Measurements from ENCODE around the gene ASGR2. TPM values are rescaled to one million over a fixed set of nuclear protein-coding genes. Genes with fewer than 3 reads are reported as not detected.

The ASGR2 gene
- total RNA-seq, 2 experiments from 2014 or later, result not detected

DNA sequence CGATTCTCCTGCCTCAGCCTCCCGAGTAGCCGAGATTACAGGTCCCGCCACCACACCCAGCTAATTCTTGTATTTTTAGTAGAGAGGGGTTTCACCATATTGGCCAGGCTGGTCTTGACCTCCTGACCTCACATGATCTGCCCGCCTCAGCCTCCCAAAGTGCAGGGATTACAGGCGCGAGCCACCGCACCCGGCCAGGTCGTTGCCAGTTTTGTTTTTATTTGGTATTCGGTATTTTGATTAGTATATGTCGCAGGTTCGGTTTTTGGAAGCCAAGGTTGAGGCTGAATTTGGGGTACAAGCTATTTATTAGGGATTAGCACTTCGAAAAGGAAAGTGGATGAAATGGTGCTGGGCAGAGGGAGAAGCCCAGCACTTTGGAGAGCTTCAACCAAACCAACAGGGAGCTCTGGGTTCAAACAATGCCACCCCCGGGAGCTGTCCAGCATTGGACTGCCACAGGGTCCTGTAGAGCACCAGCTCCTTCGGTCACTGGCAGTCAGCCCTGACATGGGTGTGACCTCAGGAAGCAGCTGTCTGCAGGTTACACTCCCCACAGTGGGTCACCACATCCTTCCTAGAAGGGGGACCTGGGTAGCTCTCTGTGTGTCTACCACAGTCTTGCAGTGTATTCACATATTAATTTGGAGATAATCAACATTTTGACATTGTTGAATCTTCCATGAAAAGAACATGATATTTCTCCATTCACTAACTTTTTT, 33.1 kb downstream of the ASGR2 start:
- Mint-ChIP-seq H3K4me1 (peaks cover 34% of the 10 kb centered on the region), H3K27ac (no peak overlapping the region), H3K27me3 (peaks cover 20% of the 10 kb centered on the region), H3K4me3 (no peak overlapping the region), H3K9me3 (no peaks in the 10 kb centered on the region), H3K36me3 (ENCODE audit: low read depth) (peaks cover 2% of the 10 kb centered on the region)
- ChIA-PET POLR2A (no interaction called here), CTCF (no interaction called here)
- DNase-seq, result peak; percentile 62

DNA sequence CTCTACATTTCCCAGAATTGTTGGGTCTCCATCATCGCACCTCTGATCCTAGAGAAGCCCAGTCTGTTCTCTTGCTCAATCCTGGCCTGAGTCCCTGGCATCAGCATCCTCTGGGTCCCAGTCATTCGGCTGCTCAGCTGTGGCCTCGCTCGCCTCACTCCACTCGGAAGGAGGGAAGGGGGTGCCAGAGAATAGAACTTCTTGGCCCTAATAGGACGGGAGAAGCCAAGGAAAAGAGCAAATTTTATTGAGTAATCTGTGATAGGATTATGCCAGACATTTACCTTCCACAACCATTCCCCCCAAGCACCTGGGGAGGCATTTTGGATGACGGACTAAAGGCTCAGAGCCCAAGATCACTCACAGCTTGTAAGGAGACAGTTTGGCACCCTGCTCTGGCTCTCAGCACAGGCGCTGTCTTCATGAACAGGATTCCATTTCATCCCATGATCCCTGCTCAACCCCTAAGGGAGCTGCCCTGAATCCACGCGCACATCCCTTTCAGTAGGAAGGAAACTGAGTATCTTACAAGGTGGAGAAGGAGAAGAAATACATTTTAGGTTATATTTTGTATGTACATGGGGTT, 34.1 kb downstream of the ASGR2 start:
- POLR2A ChIA-PET, result no interaction called here
- no peak for DNase-seq
- CTCF ChIA-PET, result no interaction called here
- no peaks in the 10 kb centered on the region for H3K9me3 Mint-ChIP-seq
- peaks cover 16% of the 10 kb centered on the region for H3K27me3 Mint-ChIP-seq
- no peak overlapping the region for H3K27ac Mint-ChIP-seq
- H3K4me1 Mint-ChIP-seq, result peaks cover 34% of the 10 kb centered on the region
- no peak overlapping the region for H3K4me3 Mint-ChIP-seq
- H3K36me3 Mint-ChIP-seq (ENCODE audit: low read depth), result peaks cover 2% of the 10 kb centered on the region

DNA sequence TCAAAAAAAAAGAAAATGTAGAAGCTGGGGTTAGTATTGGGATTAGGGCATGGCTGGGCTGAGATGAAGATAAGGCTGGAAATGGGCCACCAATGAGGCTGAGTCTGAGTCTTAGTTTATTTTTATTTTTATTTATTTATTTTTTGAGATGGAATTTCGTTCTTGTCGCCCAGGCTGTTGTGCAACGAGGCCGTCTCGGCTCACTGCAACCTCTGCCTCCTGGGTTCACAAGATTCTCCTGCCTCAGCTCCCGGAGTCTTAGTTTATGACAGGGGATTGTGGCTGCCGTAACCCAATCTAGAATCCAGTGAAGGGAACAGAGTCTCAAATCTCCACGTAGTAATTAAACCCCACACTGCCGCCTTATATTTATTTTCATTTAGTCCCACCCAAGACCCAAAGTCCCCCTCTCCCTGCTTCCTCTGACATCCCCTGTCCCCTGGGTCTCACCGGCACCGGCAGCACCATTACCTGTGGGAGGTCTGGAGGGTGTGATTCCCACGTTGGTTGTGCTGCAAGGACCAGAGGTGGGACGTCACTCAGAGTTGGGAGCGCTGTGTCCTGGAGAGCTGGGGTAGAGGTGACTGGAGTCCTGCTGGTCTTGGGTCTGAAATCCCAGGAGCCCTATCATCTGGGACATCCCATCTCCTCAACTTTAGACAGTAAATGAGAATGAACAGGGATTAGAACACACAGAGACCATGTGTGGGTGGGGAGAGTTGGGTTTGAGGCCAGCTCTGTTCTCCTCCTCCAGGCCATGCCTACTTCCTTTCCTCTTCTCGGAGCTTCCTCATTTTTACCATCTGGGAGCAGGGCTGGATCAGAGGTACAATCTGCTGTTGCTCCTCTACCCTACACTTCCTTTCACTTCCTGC, 34.8 kb downstream of the ASGR2 start, which contains the start of gene CLEC10A:
CLEC10A (minus strand) TSS at position 671 of the 875 bp plus-strand sequence. CDS start 1,439 bp downstream, outside the sequence.
- ChIA-PET CTCF (no interaction called here), POLR2A (no interaction called here)
- Mint-ChIP-seq H3K27ac (no peak within 1 kb of the TSS), H3K4me1 (peaks cover 34% of the 10 kb centered on the region), H3K36me3 (ENCODE audit: low read depth) (peaks cover 2% of the 10 kb centered on the region), H3K27me3 (peaks cover 16% of the 10 kb centered on the region), H3K4me3 (no peak within 1 kb of the TSS), H3K9me3 (no peaks in the 10 kb centered on the region)
- DNase-seq, result no peak

DNA sequence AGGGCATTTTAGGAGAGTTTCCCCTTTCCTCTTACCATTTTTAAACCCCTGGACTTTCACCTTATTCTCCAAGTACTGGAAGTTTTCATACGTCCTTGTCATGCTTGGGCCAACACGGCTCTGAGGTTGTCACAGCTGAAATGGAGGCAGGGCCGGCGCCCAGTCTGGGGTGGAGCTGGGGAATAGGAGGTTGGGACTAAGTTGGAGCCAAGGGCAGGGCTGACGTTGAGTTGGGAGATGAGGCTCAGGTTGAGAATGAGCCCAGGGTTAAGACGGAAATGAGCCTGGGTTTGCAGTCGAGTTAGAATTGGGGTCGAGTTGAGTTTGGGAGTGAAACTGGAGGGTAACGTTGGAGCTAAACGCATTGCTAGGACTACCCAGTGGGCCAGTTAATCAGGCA, 35.9 kb downstream of the ASGR2 start:
- H3K36me3 Mint-ChIP-seq (ENCODE audit: low read depth), result peaks cover 2% of the 10 kb centered on the region
- ChIA-PET CTCF (interaction anchor here (0.6 kb wide), 1 partner anchor 208 kb away, joined by 4 read pairs; no protein-coding TSS in a partner anchor), POLR2A (no interaction called here)
- no peaks in the 10 kb centered on the region for H3K9me3 Mint-ChIP-seq
- peaks cover 28% of the 10 kb centered on the region for H3K4me1 Mint-ChIP-seq
- no peak overlapping the region for H3K4me3 Mint-ChIP-seq
- DNase-seq, result no peak
- no peak overlapping the region for H3K27ac Mint-ChIP-seq
- peaks cover 5% of the 10 kb centered on the region for H3K27me3 Mint-ChIP-seq

GRCh38 chr17:7077911-7078546, 36.6 kb downstream of the ASGR2 start:
- ChIA-PET CTCF (interaction anchor here (0.6 kb wide), 1 partner anchor 100 kb away, joined by 3 read pairs; no protein-coding TSS in a partner anchor), POLR2A (no interaction called here)
- Mint-ChIP-seq H3K4me1 (peaks cover 23% of the 10 kb centered on the region), H3K9me3 (no peaks in the 10 kb centered on the region), H3K27me3 (peaks cover 1% of the 10 kb centered on the region), H3K36me3 (ENCODE audit: low read depth) (peaks cover 2% of the 10 kb centered on the region), H3K4me3 (no peak overlapping the region), H3K27ac (no peak overlapping the region)
- no peak for DNase-seq

- H3K27ac Mint-ChIP-seq, result no peak overlapping the region
- no peaks in the 10 kb centered on the region for H3K9me3 Mint-ChIP-seq
- peaks cover 9% of the 10 kb centered on the region for H3K27me3 Mint-ChIP-seq
- H3K4me3 Mint-ChIP-seq, result no peak overlapping the region
- H3K4me1 Mint-ChIP-seq, result no peaks in the 10 kb centered on the region
- POLR2A ChIA-PET, result no interaction called here
- no peak for DNase-seq
- H3K36me3 Mint-ChIP-seq (ENCODE audit: low read depth), result no peaks in the 10 kb centered on the region
- CTCF ChIA-PET, result no interaction called here
Observed at GRCh38 chr17:7074931-7075330, 39.7 kb downstream of the ASGR2 start.

DNA sequence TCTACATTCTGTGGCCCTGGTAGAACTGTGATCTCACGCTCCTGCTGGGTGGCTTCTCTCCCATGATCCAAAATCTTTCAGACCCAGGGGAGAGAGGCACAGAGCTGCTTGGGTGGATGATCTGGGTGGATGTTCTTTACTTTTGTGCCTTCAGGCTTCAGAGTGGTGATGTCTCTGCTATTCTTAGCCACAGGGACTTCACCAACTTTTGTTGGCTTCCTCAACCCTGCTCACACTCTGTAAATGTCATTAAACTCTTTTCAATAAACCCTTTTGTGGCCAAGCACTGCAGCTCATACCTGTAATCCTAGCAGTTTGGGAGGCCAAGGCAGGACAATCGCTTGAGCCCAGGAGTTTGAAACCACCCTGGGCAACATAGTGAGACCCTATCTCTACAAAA, 42.2 kb downstream of the ASGR2 start:
- ChIA-PET CTCF (no interaction called here), POLR2A (no interaction called here)
- Mint-ChIP-seq H3K4me3 (no peak overlapping the region), H3K4me1 (no peaks in the 10 kb centered on the region), H3K27ac (no peak overlapping the region), H3K36me3 (ENCODE audit: low read depth) (no peaks in the 10 kb centered on the region), H3K9me3 (peaks cover 14% of the 10 kb centered on the region), H3K27me3 (peaks cover 9% of the 10 kb centered on the region)
- no peak for DNase-seq

DNA sequence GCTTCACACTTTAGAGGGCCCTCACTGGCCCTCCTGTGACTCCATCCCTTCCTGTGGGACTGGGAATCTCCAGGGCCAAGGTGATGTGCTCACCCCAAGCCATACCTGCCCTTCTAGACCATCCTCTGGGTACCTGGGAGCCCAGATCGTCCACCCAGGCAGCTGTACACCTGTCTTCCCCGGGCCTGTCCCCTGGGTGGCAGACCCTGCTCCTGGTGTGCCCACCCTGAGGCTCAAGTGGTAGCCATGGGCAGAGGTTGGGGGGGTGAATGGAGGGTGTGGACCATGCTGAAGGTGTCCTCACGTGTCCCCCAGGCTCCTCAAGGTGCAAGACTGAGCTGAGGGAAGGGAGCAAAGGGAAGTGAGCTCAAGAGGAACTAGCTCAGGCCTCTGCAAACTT, 43.9 kb downstream of the ASGR2 start:
- Mint-ChIP-seq H3K4me3 (no peak overlapping the region), H3K9me3 (peaks cover 18% of the 10 kb centered on the region), H3K4me1 (no peaks in the 10 kb centered on the region), H3K27me3 (peaks cover 9% of the 10 kb centered on the region), H3K27ac (no peak overlapping the region), H3K36me3 (ENCODE audit: low read depth) (no peaks in the 10 kb centered on the region)
- CTCF ChIA-PET, result interaction anchor here (0.7 to 1.1 kb wide), 3 partner anchors 27 to 107 kb away, joined by 3 to 4 read pairs (median 3); no protein-coding TSS in a partner anchor
- POLR2A ChIA-PET, result no interaction called here
- DNase-seq, result no peak

GRCh38 chr17:7068268-7068667, 46.4 kb downstream of the ASGR2 start:
- no peaks in the 10 kb centered on the region for H3K36me3 Mint-ChIP-seq (ENCODE audit: low read depth)
- no peak overlapping the region for H3K4me3 Mint-ChIP-seq
- H3K27ac Mint-ChIP-seq, result no peak overlapping the region
- ChIA-PET POLR2A (no interaction called here), CTCF (no interaction called here)
- DNase-seq, result no peak
- peaks cover 9% of the 10 kb centered on the region for H3K27me3 Mint-ChIP-seq
- H3K9me3 Mint-ChIP-seq, result peaks cover 18% of the 10 kb centered on the region
- no peaks in the 10 kb centered on the region for H3K4me1 Mint-ChIP-seq

- CTCF ChIA-PET, result no interaction called here
- H3K27ac Mint-ChIP-seq, result no peak overlapping the region
- H3K36me3 Mint-ChIP-seq (ENCODE audit: low read depth), result no peaks in the 10 kb centered on the region
- no peak overlapping the region for H3K4me3 Mint-ChIP-seq
- POLR2A ChIA-PET, result no interaction called here
- H3K9me3 Mint-ChIP-seq, result peaks cover 18% of the 10 kb centered on the region
- peaks cover 4% of the 10 kb centered on the region for H3K27me3 Mint-ChIP-seq
- no peaks in the 10 kb centered on the region for H3K4me1 Mint-ChIP-seq
- no peak for DNase-seq
Observed at GRCh38 chr17:7067198-7067597, 47.4 kb downstream of the ASGR2 start.

- Mint-ChIP-seq H3K4me3 (no peak overlapping the region), H3K36me3 (ENCODE audit: low read depth) (no peaks in the 10 kb centered on the region), H3K27me3 (no peaks in the 10 kb centered on the region), H3K4me1 (peaks cover 5% of the 10 kb centered on the region), H3K9me3 (peaks cover 18% of the 10 kb centered on the region), H3K27ac (no peak overlapping the region)
- DNase-seq, result no peak
- CTCF ChIA-PET, result no interaction called here
- POLR2A ChIA-PET, result no interaction called here
Observed at GRCh38 chr17:7064261-7064660, 50.4 kb downstream of the ASGR2 start.

DNA sequence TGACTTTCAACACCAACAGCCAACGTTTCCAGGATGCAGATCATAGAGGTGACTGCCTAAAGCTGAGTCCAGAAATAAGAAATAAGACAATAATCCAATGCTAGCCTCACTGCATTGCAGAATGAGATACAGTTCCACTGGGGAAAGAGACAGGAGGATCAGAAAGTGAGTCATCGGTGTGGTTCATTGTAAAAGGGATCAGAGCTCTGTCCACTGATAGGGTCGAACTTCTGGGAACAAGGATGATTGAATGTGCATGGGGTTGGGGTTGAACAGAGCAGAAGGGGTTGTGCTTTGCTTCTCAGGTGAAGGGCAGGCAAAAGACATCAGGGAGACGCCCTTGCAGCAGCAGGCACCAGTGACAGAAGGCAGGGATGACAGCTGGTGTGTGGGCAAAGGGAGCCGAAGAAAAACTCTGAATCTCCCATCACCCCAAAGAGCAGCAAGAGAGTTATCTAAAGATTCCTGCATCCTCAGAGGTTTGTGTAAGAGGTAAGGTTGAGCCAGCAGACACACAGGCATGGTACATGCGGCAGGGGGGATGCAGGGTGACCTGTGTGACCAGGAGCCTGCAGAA, 51.0 kb downstream of the ASGR2 start:
- CTCF ChIA-PET, result interaction anchor here (0.6 to 1.2 kb wide), 4 partner anchors 11 to 335 kb away, joined by 3 to 4 read pairs (median 3); no protein-coding TSS in a partner anchor
- Mint-ChIP-seq H3K9me3 (peaks cover 14% of the 10 kb centered on the region), H3K4me3 (no peak overlapping the region), H3K4me1 (peaks cover 5% of the 10 kb centered on the region), H3K36me3 (ENCODE audit: low read depth) (no peaks in the 10 kb centered on the region), H3K27me3 (no peaks in the 10 kb centered on the region), H3K27ac (no peak overlapping the region)
- POLR2A ChIA-PET, result no interaction called here
- no peak for DNase-seq
